ENCODE measurements around the gene SLC25A53. TPM values are rescaled to one million over a fixed set of nuclear protein-coding genes. Genes with fewer than 3 reads are reported as not detected.

Gene SLC25A53
- total RNA-seq, 2 donors from 2014 or later = 11.4 to 12.9 TPM

Other genes with a start within 250 kb of the SLC25A53 start
- 1 to 10 TPM; 6.6 to 9.9 TPM for gene TMSB15B, start 194.4 kb downstream of the SLC25A53 start, total RNA-seq
- not detected for gene H2BW1, start 143.3 kb downstream of the SLC25A53 start, total RNA-seq
- gene H2BW2, start 117.1 kb downstream of the SLC25A53 start, total RNA-seq = not detected
- 1 to 10 TPM; 3.9 to 4.3 TPM for gene TMSB15C, start 80.8 kb downstream of the SLC25A53 start, total RNA-seq
- gene ZCCHC18, start 44.5 kb downstream of the SLC25A53 start, total RNA-seq = 1 to 10 TPM in 1 of 2 donors, under 1 TPM in 1; 0.49 to 3.9 TPM
- gene FAM199X, start 9.4 kb upstream of the SLC25A53 start, total RNA-seq = 10 to 100 TPM; 20.7 to 22.7 TPM
- gene ESX1, start 97.9 kb upstream of the SLC25A53 start, total RNA-seq = not detected

All from thoracic aorta (tissue), 2 donors.